Activated T-cell treated with anti-CD3 and anti-CD28 coated beads for 24 hours (primary cell): ENCODE measurements around the gene AGAP2.
"Not testable (repeated sequence)": the region's sequence is repeated elsewhere in the genome, so short reads cannot be mapped to it uniquely, and the experiment has no call there.

Experiments
- DNase-seq: peaks from one replicate; pipeline ENCODE4 v3.0.0-alpha.2; 2020; ENCODE audit warnings: low read depth

AGAP2 gene

DNA sequence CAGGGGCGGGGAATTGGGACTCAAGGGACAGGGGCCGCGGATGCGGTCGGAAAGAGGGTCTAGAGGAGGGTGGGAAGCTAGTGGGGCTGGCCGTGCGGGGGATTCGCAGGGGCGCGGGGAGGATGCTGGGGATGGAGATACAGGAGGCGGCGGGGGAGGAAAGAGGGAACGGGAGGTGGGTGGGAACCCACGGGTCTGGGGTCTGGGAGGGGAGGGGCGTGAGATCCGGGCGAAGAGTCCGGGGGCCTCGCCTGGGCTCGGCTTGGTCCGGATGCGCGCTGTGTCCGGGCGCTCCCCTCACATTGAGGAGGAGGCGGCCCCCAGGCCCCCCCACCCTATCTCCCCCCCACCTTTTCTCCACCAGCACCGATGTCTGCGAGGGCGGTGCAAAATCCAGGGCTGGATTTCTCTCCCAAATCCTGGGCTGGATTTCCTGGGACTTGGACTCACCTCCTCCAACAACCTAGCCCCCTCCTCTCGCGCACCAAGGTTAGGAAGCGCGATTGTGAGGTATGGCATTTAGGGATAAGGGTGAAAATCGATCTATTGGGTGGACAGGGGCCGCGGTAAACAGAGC, at the start of gene AGAP2:
AGAP2 (minus strand) TSS at position 82 of the 577 bp plus-strand sequence. CDS start 496 bp downstream, outside the sequence.
- no peak for DNase-seq

DNA sequence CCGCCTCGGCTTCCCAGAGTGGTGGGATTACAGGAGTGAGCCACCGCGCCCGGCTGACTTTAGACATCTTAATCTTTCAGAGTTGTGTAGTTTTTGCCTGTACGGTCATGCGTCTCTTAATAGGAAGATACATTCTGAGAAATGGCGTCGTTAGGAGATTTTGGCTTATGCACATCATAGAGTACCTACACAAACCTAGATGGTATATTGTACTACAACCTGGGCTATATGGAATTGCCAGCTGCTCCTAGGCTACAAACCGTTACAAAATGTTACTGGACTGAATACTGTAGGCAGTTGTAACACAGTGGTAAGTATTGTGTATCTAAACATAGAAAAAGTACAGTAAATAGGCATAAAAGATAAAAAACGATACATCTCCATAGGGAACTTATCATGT, 45.3 kb upstream of the AGAP2 start:
- DNase-seq: no peak

DNA sequence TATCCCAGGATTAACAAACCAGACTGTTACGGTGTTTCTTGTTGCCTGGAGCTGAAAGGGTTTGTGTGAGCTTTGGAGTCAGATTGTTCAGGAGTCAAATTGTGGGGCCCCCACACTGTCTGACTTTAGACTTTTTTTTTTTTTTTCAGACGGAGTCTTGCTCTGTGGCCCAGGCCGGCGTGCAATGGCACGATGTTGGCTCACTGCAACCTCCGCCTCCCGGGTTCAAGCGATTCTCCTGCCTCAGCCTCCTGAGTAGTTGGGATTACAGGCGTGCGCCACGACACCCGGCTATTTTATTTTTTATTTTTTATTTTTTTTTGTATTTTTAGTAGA, 44.9 kb upstream of the AGAP2 start:
- DNase-seq: no peak

DNA sequence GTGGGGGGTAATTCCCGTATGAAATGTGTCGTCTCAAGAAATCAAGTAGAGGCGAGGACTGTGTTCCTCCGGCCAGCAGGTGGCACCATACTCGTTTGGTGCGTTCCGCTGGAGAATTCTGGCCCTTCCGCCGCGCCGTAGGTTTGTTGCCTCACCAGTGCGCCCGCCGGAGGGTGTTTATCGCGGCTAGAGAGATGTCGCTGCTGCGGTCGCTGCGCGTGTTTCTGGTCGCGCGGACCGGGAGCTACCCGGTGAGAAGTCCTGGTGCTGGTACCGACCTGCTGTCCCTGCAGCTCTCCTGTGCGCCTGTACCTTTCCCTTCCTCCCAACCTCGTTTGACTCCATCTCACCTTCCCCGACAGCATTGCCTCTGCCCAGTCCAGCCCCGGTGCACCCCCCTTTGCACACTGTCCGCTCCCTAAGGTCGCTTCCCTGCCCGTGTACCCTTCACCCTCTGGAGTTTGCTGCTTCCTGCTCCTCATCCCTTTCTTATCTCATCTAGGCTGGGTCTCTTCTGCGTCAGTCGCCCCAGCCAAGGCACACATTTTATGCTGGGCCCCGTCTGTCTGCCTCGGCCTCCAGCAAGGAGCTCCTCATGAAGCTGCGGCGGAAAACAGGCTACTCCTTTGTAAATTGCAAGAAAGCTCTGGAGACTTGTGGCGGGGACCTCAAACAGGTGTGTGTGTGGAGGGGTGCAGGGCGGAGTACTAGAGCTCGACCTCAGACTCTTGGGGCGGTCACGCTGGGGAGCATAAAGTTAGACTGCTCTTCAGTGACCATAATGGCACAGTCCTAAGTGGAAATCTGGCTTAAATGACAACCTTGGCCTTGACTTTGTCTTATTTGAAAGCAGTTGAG, 44.3 kb upstream of the AGAP2 start, which contains the start of gene TSFM:
TSFM (plus strand) TSS at position 180 of the 858 bp plus-strand sequence; CDS start at position 195, 15 bp downstream.
- peak; percentile 94 for DNase-seq

DNA sequence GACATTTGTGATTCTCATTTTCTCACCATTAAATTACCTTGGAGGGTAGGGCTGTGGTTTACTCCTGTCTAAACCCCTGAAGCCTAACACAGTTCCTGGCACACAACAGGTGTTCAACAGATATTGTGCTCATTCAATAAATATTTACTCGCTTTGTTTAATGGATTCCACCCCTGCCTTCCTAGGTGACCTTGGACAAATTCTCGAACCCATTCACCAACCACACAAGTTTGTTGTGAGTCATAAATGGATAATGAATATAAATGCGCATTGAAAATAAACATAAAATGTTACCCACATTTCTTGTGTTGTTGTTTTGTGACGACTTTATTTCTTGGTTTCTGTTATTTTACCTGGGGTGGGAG, 43.7 kb upstream of the AGAP2 start:
- no peak for DNase-seq

DNA sequence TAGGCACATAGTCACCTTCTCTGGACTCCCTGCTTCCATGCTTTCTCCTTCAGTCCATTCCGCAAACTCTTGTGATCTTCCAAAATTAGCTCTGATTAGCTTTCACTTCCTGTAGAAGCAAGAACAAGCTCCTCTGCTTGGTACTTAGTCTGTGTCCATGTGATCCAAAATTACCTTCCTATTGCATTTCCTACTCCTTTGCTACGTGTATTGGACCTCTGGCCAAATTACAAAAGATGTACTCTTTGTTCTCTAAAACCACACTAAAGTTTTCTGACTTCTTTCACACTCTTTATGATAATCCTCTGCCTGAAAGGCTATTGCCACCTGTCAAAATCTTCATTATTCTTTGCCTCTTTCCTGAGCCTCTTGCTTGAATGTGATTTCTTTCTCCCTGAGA, 43.3 kb upstream of the AGAP2 start:
- DNase-seq: no peak

DNA sequence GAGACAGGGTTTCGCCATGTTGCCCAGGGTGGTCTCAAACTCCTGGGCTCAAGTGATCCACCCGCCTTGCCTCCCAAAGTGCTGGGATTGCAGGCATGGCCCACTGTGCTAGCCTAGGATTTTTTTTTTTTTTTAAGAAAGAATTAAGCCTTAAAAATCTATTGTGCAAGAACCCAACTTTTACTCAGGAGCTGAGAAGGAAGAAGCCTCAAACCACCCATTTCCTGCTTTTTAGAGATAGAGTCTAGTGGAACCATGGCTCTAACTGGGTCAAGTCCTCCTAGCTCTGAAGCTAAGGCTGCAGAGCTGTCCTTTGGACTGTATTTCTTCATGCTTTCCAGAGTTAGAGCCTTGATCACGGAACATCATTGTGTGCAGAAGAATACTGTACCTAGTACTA, 42.7 kb upstream of the AGAP2 start:
- no peak for DNase-seq

DNA sequence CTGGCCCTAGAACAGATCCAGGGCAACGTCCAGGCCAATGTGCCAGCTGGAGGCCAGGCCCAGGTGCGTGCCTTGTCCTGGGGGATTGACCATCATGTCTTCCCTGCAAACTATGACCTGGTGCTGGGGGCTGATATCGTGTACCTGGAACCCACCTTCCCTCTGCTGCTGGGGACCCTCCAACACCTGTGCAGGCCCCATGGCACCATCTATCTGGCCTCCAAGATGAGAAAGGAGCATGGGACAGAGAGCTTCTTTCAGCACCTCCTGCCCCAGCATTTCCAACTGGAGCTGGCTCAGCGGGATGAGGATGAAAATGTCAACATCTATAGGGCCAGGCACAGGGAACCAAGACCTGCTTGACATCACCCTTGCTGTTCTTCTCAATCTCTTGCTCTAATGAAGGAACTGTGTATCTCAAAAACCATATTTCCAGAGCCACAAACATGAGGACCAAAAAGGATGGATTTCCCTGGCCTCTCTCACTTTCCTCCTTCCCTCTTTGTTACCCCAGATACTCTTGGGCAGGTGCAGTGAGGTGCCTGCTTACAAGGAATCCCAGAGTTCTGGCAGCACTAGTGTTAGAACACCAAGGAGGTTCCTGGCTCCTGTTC, 41.8 kb upstream of the AGAP2 start:
- DNase-seq: no peak

DNA sequence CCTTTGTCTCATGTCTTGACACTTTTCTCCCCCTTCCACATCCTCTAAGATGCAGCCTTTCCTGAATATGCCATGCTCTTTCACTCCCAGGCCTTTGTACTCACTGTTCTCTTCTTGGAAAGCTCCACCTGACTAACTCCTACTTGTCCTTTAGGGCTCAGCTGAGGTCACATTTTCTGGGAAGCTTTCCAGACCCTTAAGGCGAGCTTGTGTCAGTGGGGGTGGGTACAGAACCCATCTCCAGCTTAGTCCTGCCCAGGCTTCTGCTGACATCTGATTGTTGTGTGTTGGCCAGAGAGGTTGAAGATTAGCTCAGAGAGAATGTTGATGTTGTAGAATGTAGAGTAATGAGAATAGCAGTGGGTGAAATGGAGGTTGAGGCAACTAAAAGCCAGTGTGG, 41.2 kb upstream of the AGAP2 start:
- DNase-seq: no peak

DNA sequence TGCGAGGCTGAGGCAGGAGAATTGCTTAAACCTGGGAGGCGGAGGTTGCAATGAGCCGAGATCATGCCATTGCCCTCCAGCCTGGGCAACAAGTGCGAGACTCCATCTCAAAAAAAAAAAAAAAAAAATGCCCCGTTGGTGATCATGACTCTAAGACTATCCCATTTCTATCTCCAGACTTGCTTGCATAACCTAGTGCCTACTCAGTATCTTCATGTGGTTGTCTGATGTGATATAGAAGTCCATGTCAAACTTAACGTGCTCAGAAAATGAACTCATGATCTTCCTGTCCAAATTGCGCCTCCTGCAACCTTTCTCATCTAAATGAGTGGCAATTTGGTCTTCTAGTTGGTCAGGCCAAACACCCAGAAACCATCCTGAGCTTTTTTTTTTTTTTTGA, 39.4 kb upstream of the AGAP2 start:
- DNase-seq: no peak

DNA sequence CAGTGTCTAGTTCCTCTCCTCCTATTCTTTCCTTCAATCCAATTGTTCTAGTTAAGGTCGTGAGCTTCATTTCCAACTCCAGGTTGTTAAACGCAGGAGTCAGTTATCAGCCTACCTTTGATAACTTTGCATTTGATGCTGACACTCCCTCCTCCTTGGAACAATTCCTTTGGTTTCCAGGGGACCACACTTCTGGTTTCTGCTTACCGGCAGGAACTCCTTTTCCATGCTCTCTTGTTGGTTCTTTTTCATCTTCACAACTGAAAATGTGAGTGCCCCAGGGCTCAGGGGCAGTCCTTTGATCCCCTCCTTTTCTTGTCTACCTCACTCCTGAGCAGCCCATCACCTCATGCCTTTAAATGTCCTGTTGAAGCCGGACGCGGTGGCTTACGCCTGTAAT, 38.8 kb upstream of the AGAP2 start:
- DNase-seq: no peak

DNA sequence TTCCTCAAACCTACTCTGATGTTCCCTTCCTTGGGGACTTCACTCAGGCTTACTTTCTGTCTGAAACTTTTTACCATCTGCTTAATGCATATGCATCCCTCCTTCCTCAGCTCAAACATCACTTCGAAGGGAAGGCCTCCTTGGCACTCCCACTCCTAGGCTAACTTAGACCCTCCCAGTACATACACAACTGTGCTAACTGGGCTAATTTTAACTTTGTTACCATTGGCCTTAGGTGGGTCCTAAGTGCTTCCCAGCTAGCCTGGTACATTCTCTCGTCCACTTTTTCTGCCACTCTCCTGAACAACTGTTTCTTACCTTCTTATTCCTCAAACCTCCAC, 37.7 kb upstream of the AGAP2 start:
- no peak for DNase-seq

DNA sequence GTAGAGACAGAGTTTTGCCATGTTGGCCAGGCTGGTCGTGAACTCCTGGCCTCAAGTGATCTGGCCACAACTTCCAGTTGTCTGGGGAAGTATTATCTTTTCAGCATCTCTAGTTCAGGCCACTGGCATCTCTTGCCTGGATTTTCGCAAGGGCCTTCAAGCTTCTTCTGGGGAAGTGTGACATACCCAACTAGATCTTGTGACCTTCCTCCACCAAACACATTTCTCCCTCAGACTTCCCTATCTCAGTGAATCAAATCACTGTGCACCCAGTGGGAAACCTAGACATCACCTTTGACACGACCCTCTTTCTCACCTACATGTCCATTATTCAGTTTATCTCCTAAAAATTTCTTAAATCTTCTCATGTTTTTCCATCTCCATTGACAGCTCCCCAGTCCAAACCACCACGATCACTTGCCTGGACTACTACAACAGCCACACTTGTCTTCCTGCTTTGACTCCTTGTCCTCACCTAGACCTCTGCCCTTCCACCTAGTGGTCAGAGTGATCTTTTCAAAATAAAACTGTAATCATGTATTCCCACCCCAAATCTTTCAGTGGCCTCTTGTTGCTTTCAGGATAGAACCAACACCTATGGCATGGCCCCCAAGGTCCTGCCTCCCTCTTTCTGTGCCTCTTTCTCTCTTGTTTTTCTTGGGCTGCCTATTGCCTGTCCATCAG, 37.2 kb upstream of the AGAP2 start:
- no peak for DNase-seq

DNA sequence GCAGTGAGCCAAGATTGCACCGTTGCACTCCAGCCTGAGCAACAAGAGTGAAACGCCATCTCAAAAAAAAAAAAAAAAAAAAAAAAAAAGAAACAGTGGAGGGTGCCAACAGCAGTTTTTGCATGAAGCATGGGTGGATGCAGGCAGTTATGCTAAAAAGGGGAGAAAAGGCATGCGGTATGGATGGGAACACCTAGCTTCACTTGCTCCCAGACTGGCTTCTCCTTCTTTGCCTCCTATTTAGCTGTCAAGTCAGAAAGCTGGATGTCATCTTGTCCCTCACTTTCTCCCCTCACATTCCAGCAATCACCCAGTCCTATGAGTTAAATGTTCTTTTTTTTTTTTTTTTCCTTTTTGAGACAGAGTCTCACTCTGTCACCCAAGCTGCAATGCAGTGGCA, 36.5 kb upstream of the AGAP2 start:
- no peak for DNase-seq

DNA sequence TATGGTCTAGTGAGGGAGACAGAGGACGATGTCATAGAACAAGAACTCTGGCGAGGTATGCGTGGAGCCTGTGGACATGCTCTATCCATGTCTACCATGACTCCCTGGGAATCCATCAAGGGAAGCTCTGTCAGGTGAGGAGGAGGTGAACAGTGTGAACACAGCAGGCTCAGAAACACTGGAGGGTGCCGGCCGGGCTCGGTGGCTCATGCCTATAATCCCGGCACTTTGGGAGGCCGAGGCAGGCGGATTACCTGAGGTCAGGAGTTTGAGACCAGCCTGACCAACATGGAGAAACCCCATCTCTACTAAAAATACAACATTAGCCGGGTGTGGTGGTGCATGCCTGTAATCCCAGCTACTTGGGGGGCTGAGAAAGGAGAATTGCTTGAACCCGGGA, 36.1 kb upstream of the AGAP2 start:
- DNase-seq: not testable (repeated sequence)

DNA sequence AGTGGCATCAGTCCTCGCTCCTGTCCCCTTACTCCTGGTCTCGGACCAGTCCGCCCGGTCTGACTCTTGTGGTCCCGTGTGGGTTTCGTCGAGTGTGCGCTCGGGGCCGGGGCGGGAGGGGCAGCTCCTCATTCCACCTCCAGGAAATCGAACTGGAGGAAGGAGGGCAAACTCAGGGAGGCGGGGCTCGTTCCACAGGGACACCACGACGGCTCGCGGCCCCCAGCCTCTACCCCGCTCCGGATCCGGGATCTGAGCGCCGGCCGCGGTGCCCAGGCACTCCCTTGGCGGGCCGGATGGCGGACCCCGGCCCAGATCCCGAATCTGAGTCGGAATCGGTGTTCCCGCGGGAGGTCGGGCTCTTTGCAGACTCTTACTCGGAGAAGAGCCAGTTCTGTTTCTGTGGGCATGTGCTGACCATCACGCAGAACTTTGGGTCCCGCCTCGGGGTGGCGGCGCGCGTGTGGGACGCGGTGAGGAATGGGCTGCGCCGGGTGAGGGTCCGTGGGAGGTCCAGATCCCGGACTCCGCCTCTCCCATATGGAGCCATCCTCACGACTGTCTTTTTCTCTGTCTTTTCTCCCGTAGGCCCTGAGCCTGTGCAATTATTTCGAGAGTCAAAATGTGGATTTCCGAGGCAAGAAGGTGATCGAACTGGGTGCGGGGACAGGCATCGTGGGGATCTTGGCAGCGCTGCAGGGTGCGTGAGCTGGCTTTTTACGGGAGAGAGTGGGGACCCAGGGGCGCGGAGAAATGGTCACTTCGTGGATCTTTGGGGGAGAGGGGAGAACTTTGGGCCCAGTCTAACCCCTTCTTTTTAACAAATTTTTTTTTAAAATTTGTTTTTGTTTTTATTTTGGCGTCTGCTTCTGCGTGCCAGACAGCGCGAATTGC, 34.1 kb upstream of the AGAP2 start, which contains the start of gene EEF1AKMT3:
EEF1AKMT3 (plus strand) TSS at position 186 of the 894 bp plus-strand sequence; CDS start at position 297, 111 bp downstream.
- DNase-seq: no peak

DNA sequence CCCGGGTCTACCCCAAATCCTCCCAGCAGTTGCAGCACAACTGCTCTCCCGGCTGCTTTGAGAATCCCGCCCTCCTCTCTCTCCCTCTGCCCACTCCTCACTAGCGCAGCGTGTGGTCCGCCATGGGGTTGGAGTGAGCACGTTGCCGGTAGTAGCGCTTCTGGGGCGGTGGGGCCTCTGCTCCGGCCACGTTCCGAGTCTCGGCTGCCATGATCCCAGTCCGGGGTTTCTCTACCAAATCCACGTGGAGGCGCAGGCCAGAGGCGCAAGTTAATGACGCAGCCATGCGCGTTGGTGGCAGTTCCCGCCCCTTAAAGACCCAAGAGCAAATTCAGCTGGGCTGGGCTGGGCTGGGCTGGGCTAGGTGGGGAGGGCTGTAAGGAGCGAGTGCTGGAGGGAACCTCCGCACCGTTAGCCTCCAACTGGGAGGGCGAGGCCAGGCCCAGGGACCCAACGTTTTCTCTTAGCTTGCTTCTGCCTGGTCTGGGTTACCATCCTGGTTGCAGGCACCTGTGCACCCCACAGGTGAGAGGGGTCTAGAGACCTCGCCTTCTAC, 33.4 kb upstream of the AGAP2 start, which contains the start of gene METTL1:
METTL1 (minus strand) TSS at position 233 of the 556 bp plus-strand sequence; CDS start at position 211, 22 bp downstream.
- peak; percentile 92 for DNase-seq

DNA sequence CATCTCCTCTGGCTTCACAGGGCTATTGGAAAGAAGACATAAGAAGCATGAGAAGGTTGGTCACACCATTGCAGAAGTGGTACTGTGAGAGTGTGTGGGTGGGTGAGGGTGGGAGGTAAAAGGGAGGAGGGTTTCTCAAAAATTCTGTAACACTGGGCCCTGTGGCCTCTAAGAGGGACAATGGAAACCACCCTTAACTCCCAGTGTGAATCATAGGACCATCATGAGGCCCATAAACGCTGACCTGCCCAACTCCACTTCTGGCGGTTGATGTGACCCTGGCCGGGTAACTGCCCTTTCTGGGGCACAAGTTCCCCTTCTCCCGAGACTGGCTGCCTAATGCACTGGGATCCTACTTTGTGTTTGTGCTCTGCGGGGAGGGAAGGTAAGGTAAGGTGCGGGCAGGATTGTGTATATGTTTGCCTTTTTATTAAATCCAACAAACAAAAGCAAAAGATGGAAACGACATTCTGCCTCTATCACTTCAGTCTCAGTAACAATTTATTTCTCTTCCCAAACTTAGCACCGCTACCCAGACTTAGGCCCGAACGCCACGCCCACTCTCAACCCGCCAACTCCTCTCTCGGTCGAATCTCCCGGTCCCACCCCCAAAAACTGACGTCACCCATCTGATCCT, 32.8 kb upstream of the AGAP2 start:
- peak; percentile 91 for DNase-seq

DNA sequence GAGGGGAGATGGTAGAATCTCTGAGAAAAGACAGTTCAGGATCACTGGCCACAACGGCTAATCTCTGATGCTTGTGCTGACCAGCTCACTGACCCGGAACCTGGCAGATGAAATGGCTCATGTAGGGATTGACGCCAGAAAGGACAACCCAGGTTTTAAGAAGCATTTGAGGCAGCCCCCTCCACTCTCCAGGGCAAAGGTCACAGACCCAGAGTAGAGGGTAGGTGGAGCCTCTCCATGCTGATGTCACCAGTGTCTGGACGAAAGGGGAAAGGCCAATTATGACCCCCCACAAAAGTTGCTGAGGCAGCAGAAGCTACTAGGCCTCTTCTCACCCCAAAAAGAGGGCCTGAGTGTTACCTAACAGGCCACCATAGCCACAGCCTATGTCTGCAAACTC, 32.2 kb upstream of the AGAP2 start:
- no peak for DNase-seq

DNA sequence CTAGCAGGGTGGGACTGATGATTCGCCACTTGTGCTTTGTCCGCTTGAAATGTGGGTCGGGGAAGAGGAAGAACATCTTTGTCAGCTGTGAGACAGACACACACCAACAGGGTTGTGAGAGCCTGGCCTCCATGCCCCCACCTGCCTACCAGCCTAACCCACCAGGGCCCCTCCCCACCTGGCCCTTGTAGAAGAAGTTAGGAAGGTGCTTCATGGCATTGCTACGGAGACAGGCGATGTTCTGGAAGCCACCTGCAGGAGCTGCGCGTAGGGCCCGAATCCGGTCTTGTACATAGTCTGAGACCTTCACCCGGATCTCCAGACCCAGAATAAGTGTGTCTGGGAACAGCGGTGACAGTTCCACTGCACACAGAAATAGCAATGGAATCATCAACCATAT, 31.1 kb upstream of the AGAP2 start:
- no peak for DNase-seq

DNA sequence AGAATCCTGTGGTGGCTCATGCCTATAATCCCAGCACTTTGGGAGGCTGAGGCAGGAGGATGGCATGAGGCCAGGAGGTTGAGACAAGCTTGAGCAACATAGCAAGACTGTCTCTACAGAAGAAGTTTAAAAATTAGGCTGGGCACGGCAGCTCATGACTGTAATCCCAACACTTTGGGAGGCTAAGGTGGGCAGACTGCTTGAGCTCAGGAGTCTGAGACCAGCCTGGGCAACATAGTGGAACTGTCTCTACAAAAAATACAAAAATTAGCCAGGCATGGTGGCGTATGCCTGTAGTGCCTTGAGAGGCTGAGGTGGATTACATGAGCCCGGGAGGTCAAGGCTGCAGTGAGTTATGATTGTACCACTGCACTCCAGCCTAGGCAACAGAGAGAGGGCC, 29.3 kb upstream of the AGAP2 start:
- DNase-seq: no peak
